T47D (cell line): Measurements from ENCODE around the gene GRIA1.

Experiments
- DNase-seq, 2 experiments: peaks; one replicate each; pipeline versions ENCODE4 v3.0.0 to v3.0.0-alpha.2; 2011 to 2012; ENCODE audit warnings: low read depth in 1 of 2, low spot score in 1 of 2
- JUND ChIP-seq: IDR thresholded peaks from 2 replicates; pipeline ENCODE4 v1.6.1; 2012; ENCODE audit warnings: low read depth
- in situ Hi-C: cut with HindIII; loops from 2 replicates; pipeline ENCODE4 v1.10.0; 2016; ENCODE audit warnings: low sequenced_read_pairs, low pct_unique_long_range_greater_than_20kb

Gene GRIA1

GRCh38 chr5:153751251-153751650, 260.8 kb downstream of the GRIA1 start:
- no peak for TF ChIP-seq JUND
- no peak for DNase-seq
- in situ Hi-C loops, result no loop called here

GRCh38 chr5:153752890-153753289, 262.4 kb downstream of the GRIA1 start:
- in situ Hi-C loops, result no loop called here
- no peak for DNase-seq

GRCh38 chr5:153753645-153754432, 263.4 kb downstream of the GRIA1 start:
- in situ Hi-C loops, result no loop called here
- no peak for DNase-seq
- no peak for TF ChIP-seq JUND

More at GRCh38 chr5:153752890-153753289, 262.4 kb downstream of the GRIA1 start:
- no peak for TF ChIP-seq JUND

- no peak for TF ChIP-seq JUND
- in situ Hi-C loops, result no loop called here
- DNase-seq, result no peak
Measured at GRCh38 chr5:153755913-153756500, 265.5 kb downstream of the GRIA1 start.

GRCh38 chr5:153756540-153756939, 266.1 kb downstream of the GRIA1 start:
- in situ Hi-C loops, result no loop called here
- no peak for TF ChIP-seq JUND
- DNase-seq, result no peak

- DNase-seq, result no peak
- no peak for TF ChIP-seq JUND
- in situ Hi-C loops, result no loop called here
Measured at GRCh38 chr5:153765987-153766386, 275.5 kb downstream of the GRIA1 start.

- no peak for DNase-seq
- in situ Hi-C loops, result no loop called here
- TF ChIP-seq JUND, result no peak
Measured at GRCh38 chr5:153767221-153768188, 277.0 kb downstream of the GRIA1 start.

- TF ChIP-seq JUND, result no peak
- DNase-seq, result no peak
- in situ Hi-C loops, result no loop called here
Measured at GRCh38 chr5:153770066-153770465, 279.6 kb downstream of the GRIA1 start.

GRCh38 chr5:153774686-153775085, 284.2 kb downstream of the GRIA1 start:
- no peak for TF ChIP-seq JUND
- DNase-seq, result no peak
- in situ Hi-C loops, result no loop called here

GRCh38 chr5:153775923-153776322, 285.5 kb downstream of the GRIA1 start:
- no peak for DNase-seq
- no peak for TF ChIP-seq JUND
- in situ Hi-C loops, result no loop called here

- no peak for DNase-seq
- in situ Hi-C loops, result no loop called here
- TF ChIP-seq JUND, result no peak
Measured at GRCh38 chr5:153777681-153778581, 287.5 kb downstream of the GRIA1 start.

- DNase-seq, result no peak
- in situ Hi-C loops, result no loop called here
- TF ChIP-seq JUND, result no peak
Measured at GRCh38 chr5:153779836-153780235, 289.4 kb downstream of the GRIA1 start.
